Measurements from ENCODE around the gene MVB12B.

The MVB12B gene

GRCh38 chr9:126357074-126357473, 30.4 kb downstream of the MVB12B start:
- TF ChIP-seq CTCF (conservative IDR thresholded peaks at IDR 0.05; ENCODE audit: low read depth): no peak
- POLR2A ChIA-PET (ENCODE audit: low non-redundant PET): no interaction called here
- DNase-seq (ENCODE audit: low spot score): no peak
- CTCF ChIA-PET: interaction anchor here (0.6 to 0.7 kb wide), 2 partner anchors 31 to 407 kb away, joined by 3 to 4 read pairs; no protein-coding TSS in a partner anchor
- no peak overlapping the region for H3K27ac ChIP-seq

GRCh38 chr9:126360073-126360472, 33.4 kb downstream of the MVB12B start:
- TF ChIP-seq CTCF (conservative IDR thresholded peaks at IDR 0.05; ENCODE audit: low read depth): no peak
- DNase-seq (ENCODE audit: low spot score): no peak
- POLR2A ChIA-PET (ENCODE audit: low non-redundant PET): no interaction called here
- CTCF ChIA-PET: no interaction called here
- H3K27ac ChIP-seq: no peak overlapping the region

DNA sequence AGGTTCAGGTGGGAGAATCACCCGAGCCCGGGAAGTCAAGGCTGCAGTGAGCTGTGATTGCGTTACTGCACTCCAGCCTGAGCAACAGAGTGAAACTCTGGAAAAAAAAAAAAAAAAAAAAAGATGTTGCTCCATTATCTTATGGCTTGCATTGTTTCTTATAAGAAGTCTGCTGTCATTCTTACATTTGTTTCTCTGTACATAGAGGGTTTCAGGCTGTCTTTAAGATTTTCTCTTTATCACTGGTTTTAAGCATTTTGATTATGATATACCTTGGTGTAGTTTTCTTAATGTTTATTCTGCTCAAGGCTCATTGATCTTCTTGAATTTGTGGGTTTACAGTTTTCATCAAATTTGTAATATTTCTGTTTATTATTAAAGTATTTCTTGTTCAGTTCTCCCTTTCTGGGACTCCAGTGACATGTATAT, 35.2 kb downstream of the MVB12B start:
- POLR2A ChIA-PET (ENCODE audit: low non-redundant PET): no interaction called here
- CTCF ChIA-PET: interaction anchor here (0.7 kb wide), 1 partner anchor 886 kb away, joined by 3 read pairs; no protein-coding TSS in a partner anchor
- no peak for TF ChIP-seq CTCF (conservative IDR thresholded peaks at IDR 0.05; ENCODE audit: low read depth)
- no peak for DNase-seq (ENCODE audit: low spot score)
- H3K27ac ChIP-seq: no peak overlapping the region

GRCh38 chr9:126363250-126363649, 36.6 kb downstream of the MVB12B start:
- no peak for DNase-seq (ENCODE audit: low spot score)
- POLR2A ChIA-PET (ENCODE audit: low non-redundant PET): no interaction called here
- no peak for TF ChIP-seq CTCF (conservative IDR thresholded peaks at IDR 0.05; ENCODE audit: low read depth)
- CTCF ChIA-PET: no interaction called here
- H3K27ac ChIP-seq: no peak overlapping the region

DNA sequence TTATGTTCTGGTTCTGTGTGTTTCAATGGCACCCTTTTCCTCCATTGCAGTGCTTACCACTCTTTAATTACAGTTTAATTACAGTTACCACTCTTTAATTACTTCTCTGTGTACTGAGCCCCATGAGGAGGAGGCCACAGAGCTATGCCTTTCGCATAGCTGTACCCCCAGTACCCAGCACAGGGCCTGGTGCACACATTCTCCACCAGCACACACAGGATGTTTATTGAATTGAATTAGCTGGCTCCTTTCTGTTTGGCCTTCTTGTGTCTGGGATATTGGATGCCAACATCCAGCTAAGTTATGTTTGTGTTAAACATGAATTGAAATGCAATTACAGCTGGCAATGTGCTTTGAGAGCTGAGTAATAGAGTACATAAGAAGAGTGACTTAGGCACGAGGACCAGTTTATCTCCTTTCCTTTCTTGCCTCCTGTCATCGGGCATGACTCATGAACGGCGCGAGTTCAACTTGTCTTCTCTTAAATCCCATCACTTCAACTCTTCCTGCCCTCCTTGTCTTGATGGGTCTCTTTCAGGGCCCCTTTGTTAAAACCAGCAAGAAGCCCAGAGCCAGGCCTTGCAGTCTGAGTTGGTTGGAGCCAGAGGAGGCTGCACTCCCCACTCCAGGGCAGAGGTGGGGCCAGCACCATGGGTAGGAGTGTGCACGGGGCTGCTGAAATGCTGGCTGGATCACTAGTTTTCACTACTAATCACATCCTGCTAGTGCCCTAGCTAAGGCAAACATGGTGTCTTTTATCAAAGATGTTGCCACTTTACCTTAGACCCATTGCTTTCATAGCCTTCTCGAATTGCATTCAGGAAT, 37.4 kb downstream of the MVB12B start:
- DNase-seq (ENCODE audit: low spot score): peak; percentile 61
- ChIA-PET POLR2A (ENCODE audit: low non-redundant PET) (no interaction called here), CTCF (interaction anchor here (0.6 to 0.7 kb wide), 2 partner anchors 21 to 718 kb away, joined by 3 to 4 read pairs; no protein-coding TSS in a partner anchor)
- no peak for TF ChIP-seq CTCF (conservative IDR thresholded peaks at IDR 0.05; ENCODE audit: low read depth)
- H3K27ac ChIP-seq: no peak overlapping the region

- DNase-seq (ENCODE audit: low spot score): no peak
- no peak for TF ChIP-seq CTCF (conservative IDR thresholded peaks at IDR 0.05; ENCODE audit: low read depth)
- ChIA-PET CTCF (no interaction called here), POLR2A (ENCODE audit: low non-redundant PET) (no interaction called here)
- H3K27ac ChIP-seq: no peak overlapping the region
Observed at GRCh38 chr9:126365780-126366179, 39.2 kb downstream of the MVB12B start.

Data from RWPE1 (cell line).